Ureter (tissue), 1 donor: ENCODE data around the gene TRPM8. TPM values are rescaled to one million over a fixed set of nuclear protein-coding genes. Genes with fewer than 3 reads are reported as not detected.
A peak's percentile ranks its signal among the peaks of the same experiment; 100 is the strongest.
"Not testable (repeated sequence)": the region's sequence is repeated elsewhere in the genome, so short reads cannot be mapped to it uniquely, and the experiment has no call there.

Source experiments
- DNase-seq: peaks from one replicate; pipeline ENCODE4 v3.0.0-alpha.2; 2020; ENCODE audit warnings: low spot score
- total RNA-seq: library from RNA; stranded (reverse); gene quantifications from one replicate; pipeline ENCODE4 v1.2.4, GENCODE V29; 2023
- donor health status: DM: yes; HTN: yes; CAD: no.

TRPM8 gene
- total RNA-seq, 1 donor from 2014 or later = not detected

DNA sequence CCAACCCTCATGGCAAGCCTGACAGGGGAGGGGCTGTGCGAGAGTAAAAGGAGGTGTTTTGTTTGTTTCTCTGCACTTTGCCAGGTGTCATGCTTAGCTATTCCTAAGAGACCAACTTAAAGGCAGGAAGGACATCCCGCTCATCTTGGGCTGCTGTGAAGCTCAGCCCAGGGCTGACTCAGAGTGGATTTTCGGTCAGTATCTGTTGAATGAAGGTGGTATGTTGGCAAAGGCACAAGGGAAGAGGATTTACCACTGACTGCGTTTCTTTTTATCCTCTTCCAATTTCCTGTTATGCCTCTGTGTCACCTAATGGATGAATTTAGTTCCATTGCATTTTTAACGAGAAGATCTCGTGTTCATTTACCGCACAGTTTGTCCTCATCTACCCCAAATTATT is 18.9 kb downstream of the TRPM8 start:
- no peak for DNase-seq

DNA sequence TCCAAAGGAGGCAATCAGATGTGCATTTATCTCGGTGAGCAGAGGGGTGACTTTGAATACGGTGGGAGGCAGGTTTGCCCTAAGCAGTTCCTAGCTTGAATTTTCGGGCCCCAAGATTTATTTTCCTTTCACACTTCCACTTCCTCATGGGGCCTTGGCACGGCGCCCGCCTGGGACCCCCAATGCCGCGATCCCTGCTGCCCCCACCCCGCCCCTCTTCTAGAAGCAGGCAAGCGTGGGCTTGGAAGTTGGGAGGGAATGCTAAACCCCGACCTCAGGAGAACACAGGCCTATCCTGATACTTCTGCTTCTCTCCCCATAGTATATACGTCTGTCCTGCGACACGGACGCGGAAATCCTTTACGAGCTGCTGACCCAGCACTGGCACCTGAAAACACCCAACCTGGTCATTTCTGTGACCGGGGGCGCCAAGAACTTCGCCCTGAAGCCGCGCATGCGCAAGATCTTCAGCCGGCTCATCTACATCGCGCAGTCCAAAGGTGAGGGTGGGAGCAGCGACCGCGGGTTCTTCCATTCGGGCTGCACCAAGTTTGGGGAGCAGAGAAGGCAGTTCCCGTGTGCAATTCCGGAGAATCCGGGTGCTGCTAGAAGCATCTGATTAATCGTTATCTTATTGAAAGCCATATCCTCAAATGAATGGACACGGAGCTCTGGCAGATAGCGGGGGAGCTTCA is 21.6 kb downstream of the TRPM8 start:
- DNase-seq = no peak

DNA sequence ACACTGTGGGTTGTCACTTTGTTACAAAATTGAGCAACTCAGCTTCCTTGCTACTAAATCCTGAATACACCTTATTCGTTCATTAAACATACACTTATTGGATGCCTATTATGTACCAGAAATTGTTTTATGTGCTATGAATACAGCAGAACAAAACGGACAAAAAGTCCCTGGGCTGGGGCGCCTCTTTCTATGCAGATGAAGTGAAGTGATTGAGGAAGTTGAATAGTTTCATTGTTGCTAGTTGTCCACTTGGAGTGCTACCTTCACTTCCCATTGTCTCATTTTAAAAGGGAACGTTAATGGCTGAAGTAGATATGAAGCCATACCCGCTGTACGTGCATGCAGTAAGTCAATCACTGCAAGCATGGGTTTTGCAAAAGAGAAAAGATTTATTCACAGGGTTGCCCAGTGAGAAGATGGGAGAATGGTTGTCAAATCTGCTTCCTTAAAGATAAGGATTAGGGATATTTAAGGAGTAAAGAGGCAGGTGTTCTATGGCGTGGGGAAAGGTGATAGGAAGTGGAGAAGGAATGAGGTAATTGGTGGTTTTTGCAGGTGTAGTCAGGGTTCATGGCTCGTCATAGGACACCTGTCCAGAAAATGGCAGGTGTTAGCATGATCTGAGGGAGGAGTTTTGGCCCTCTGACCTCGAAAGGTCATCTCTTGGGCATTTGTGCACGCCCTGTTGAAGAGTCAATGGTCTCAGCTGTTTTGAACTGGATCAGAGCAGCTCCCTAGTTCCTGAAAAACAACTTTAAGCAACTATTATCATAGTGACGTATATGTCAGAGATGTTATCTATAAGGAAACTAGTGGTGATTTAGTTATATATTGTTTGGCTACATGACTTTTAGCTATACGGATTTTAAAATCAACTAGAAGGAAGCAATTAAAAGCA is 23.5 kb downstream of the TRPM8 start:
- DNase-seq = no peak

DNA sequence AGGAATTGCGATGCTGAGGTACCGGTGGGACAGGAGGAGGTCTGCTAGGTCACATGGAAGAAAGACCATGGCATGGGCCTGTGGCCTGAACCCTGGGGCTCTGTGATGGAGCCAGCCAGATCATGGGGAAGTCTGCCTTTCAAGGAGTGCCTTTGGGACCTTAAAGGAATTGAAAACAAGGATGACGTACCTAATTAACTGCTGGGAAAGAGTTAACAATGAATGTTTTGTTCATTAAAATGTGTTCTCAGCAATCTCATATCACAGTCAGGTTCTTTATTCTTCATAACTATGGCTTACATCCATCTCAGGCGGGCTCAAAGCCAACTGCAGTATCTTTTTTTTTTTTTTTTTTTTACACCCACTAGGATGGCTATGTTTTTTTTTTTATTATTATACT is 25.6 kb downstream of the TRPM8 start:
- DNase-seq = no peak

DNA sequence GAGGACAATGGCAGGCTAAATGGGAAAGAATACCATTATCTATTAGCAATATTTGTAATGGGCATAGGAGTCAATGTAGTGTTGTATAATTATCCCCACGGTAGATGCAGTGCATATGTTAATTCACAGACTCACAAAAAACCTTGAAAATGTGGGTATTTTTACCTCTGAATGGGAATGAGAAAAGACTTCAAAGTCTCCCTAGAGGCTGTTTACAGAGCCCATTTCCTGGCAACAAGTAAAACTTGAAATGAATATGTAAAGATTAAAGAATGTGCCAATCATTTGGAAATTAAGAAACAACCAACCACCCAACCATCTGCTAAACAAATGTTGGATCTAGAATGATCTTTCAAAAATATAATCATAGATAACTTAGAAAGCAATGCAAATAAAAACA is 27.1 kb downstream of the TRPM8 start:
- no peak for DNase-seq

DNA sequence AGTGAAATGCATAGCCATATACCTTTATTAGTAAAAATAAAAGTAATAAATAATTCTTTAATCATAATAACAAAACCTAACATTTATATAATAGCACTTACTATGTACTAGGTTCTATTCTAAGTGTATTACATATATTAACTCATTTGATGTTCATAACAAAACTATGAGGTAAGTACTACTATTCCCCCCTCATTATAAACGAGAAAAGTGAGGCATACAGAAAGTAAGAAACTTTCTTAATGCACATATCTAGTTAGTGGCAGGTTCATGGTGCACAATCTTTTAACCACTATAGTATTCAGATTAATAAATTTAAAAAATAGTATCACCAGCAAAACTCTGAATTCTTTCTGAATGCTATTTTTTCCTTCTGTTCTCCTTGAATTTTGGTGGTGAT is 27.5 kb downstream of the TRPM8 start:
- no peak for DNase-seq

DNA sequence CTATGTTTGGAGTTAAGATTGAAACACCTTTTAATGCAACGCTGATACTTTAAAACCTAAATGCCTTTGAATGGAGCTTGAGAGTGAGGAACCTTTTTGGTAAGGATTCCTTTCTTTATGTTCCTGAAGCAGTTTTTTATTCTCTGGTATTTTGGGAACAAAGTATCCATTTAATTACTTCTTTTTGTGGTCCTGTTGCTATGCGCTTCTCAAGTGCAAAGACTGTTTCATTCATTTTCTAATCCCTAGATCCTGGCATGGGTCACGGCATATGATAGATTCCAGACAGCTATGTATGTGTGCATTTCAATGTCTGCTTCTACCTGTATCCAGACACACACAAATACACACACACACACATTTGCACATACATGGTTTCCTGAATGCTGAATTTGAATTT is 28.0 kb downstream of the TRPM8 start:
- no peak for DNase-seq

DNA sequence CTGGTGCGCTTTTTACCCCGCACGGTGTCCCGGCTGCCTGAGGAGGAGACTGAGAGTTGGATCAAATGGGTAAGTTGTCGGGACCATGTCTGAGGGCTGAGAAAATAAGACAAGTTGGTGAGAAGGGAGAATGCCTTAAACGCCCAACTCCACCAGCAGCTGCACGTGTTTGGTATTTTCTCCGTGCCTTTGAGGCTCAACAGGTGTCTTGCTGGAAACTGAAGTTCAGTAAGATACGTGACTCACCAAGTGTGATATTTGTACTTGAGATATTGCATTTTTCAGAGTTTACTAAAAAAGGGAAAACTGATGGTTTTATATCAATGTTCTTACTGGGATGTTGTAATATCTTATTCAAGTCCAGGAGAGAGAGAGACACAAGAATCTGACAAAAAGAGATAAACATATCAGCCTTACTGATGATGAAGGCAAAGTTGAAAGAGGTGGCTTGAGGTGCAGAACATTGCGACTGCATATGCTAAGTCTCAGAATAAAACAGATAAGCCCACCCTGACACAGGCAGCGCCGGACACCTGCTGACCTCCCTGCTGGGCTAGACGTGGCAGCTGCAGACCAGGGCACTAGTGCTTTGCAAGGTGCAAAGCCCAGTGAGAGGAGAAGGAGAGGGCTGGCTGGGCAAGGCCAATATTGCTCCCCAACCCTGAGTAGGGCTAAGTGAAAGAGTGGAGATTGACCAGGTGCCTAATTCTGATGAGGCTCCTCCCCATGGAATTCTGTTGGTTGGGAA is 33.1 kb downstream of the TRPM8 start:
- DNase-seq = no peak

DNA sequence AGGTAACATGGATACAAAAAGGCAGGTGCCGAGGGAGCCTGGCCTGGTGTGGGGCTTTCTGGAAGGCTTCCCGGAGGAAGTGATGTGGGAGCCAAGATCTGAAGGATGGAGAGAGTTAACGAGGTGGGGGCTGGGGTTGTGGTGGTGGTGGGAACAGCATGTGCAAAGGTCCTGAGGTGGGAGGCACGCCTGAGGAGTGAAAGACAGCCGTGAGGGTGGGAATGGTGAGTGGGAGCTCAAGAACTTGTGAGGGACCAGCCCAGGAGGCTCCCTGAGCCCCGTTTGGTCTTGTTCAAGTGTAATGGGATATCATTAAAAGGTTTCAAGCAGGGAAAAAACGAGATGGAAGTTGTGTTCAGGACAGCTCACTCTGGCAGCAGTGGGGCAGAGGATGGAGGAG is 35.2 kb downstream of the TRPM8 start:
- no peak for DNase-seq

DNA sequence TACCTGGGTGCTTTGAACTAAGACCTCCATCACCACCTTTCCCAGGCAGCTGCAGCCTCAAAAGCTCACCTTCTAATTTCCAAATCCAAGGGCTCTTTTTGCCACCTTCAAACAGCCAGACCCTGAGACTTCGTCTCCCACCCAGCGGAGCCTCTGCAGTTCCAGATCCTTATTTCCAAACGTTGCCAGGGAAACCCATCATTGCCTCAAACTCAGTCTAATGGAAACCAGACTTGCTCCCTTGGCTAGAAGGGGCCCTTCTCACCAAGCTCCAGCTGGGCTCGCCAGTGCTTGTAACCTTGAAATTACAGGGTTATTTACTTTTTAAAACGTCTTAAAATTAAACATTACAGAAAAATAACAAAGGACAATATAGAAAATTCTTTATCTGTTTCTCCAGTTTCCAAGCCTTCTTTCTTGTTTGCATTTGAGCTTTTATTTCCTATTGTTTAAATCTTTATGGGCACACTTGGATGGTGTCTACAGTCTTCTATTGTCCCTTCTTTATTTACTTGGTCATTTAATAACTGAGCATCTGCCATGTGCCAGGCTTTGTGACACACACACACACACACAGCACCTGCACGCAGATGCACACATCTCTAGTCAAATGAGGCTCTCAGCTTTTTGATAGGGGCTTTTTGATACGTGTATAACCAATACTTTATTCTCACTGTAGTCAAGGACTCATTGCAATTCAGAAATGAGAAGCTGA is 36.1 kb downstream of the TRPM8 start:
- no peak for DNase-seq

DNA sequence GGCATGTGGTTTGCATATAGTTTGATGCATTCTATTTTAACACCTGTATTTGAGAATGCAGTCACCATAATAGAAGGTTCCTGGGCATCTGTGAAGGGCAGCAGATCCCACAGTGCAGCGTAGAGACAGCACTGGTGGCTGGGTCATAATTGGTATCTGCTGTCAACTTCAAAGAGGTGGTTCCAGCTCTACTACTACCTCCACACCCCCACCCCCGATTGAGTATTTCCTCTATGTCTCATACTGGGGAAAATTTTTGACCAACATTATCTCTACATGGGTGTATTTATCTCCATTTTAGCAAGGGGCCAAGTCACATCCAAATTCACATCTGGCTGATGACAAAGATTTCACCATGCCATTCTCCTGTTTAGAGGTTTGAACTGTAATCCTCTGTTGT is 43.0 kb downstream of the TRPM8 start:
- no peak for DNase-seq

DNA sequence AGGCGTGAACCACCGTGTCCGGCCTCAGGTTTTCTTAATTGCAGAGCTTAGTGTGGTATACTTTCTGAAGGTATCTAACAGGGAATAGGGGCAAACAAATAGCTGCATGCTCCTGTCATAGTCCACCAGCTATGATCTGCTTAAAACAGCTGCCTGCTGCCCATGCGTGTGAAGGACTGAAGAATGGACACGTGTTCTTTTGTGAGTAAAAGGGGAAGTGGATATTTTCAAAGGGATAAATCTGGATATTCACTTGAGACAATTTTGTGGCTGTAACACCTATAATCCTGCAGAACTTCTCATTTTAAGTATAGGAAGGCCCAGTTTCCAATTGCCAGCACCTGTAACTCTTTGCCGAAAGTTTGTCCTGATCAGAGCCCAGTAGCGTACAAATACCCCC is 44.7 kb downstream of the TRPM8 start:
- no peak for DNase-seq

DNA sequence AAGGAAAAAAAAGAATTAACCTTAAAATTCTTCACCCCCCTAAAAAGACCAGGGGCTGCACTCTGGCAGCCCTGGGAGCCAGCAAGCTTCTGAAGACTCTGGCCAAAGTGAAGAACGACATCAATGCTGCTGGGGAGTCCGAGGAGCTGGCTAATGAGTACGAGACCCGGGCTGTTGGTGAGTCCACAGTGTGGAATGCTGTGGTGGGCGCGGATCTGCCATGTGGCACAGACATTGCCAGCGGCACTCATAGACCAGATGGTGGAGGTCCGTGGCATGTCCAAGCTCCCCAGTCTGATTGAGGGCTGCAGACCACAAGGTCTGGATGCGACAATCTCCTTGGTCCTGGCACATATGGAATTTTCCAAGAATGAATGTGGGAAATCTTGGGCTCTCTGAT is 47.4 kb downstream of the TRPM8 start:
- DNase-seq = no peak

DNA sequence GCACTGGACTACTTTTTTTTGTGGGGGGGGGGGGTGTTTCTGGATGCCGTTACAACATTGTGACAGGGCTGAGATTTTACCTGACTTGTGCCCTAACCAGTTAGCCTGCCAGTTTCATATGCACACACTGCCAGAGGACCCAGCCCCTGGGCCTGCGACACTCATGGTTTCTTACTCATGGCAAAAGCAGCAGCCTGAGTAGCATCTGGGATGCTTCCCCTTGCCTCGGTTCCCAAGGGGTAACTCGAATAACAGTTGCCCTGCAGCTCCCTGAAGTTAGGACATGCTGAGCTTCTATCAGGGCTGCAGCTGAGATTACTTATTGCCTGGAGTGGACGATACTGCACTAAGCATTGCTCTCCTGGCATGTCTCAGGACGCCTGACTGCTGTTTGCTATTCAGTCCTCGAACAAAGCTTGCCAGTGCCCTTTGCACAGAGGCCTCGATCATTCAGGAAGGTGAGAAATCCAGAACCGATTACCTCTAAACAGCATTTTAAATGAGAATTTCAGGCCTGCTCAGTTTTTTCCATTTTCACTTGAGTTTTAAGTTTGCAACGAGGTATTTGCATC is 47.9 kb downstream of the TRPM8 start:
- no peak for DNase-seq

DNA sequence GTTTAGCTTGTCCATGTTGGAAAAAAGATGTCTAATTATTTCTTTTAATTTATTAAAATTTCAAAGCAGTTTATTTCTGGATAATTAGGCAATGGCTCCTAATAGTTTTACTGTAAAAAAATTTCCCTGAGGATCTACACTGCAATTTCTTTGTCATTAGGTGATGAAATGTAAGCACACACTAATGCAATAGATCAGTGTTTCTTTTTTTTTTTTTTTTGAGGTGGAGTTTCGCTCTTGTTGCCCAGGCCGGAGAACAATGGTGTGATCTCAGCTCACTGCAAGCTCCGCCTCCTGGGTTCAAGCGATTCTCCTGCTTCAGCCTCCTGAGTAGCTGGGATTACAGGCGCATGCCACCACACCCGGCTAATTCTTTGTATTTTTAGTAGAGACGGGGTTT is 48.5 kb downstream of the TRPM8 start:
- not testable (repeated sequence) for DNase-seq

DNA sequence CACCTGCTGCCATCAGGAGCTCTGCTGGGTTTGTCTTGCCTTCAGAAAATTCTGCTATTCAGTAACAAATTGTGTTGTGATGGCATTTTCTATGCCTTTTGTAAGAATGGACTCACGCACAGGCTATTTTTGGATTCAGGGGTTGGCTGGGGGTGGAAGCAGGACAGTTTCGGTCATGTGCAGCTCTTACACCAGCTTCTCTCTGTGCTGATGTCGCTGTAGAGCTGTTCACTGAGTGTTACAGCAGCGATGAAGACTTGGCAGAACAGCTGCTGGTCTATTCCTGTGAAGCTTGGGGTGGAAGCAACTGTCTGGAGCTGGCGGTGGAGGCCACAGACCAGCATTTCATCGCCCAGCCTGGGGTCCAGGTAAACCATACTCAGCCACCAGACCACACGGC is 49.2 kb downstream of the TRPM8 start:
- DNase-seq = no peak

DNA sequence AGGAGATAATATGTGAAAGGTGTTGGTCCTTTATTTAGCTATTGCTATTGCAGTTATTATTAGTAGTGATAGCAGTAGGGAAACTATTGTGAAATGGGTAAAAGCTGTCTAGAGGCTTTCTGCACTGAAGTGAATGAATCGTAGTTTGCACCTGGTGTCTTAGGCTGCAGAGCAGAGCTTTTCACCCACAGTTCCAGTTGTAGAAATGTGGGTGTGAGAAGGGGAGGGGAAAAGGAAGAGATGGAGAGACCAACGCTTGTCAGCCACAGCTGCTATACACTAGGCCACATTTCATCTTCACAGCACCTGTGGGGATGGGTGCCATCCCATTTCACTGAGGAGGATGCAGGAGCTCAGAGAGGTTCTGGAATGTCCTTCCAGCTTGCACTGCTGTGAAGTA is 50.0 kb downstream of the TRPM8 start:
- peak; percentile 14 for DNase-seq

DNA sequence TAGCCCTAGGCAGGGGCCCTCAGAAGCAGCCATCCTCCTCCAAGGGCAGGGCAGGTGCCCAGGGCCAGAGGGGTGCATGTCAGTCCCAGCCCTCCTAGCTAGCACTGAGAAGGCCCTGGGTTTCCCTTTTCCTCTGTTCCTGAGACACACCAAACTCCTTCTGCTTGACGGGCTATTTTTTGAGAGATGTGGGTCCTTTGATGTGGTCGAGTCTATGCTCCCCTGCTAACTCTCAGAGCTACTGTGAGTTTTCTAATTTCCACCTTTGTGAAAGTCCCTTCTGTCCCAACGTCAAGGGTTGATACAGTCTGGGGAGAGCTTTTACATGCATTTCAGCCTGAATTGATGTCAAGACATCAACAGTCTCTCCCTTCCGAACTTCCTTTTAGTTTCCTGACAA is 51.4 kb downstream of the TRPM8 start:
- peak; percentile 8 for DNase-seq

DNA sequence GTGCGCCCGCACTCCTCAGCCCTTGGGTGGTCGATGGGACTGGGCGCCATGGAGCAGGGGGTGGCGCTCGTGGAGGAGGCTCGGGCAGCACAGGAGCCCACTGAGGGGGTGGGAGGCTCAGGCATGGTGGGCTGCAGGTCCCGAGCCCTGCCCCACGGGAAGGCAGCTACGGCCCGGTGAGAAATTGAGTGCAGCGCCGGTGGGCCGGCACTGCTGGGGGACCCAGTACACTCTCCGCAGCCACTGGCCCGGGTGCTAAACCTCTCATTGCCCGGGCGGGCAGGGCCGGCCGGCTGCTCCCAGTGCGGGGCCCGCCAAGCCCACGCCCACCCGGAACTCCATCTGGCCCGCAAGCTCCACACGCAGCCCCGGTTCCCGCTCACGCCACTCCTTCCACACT is 55.3 kb downstream of the TRPM8 start:
- not testable (repeated sequence) for DNase-seq

DNA sequence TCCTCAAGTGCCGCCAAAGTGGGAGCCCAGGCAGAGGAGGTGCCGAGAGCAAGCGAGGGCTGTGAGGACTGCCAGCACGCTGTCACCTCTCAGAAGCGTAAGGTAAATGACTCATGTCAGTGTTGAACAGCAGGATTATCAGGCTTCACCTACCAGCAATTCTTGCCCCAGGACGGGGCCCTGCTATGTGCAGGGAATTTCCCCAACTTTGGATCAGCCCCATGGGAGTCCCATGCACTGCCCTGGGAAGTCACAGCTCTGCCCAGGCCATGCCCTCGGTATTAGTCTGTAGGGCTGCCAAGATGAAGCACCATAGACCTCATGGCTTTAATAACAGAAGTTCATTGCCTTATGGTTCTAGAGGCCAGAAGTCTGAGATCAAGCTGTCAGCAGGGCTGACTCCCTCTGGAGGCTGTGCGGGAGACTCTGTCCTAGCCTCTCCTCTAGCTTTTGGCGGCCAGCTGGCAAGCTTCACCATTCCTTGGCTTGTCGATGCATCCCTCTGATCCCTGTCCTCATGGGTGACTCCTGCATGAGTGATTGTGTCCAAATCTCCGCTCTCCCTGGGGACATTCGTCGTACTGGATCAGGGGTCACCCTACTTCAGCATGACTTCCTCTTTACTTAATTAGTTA is 55.9 kb downstream of the TRPM8 start:
- DNase-seq = no peak

DNA sequence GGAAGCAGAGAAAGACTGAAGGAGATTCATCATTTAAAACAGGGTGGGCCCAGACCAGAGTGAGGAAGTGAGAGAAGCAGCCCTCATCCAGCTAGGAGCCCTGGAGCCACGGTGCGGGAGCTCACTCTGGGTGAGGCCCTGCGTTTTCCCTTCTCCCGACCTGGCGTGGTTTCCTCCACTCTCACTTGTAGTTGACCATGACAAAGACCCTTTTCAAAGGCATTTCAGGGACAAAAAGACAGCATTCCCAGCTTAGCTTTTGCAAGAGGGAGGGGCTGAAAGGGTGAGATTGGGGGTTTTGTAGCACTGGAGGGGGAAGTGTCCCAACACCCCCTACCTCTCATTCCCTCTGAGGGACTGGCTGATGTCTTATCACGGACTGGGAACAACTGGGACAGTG is 56.6 kb downstream of the TRPM8 start:
- DNase-seq = no peak
